ENCODE measurements around the gene PPP1R15B.

PPP1R15B gene

DNA sequence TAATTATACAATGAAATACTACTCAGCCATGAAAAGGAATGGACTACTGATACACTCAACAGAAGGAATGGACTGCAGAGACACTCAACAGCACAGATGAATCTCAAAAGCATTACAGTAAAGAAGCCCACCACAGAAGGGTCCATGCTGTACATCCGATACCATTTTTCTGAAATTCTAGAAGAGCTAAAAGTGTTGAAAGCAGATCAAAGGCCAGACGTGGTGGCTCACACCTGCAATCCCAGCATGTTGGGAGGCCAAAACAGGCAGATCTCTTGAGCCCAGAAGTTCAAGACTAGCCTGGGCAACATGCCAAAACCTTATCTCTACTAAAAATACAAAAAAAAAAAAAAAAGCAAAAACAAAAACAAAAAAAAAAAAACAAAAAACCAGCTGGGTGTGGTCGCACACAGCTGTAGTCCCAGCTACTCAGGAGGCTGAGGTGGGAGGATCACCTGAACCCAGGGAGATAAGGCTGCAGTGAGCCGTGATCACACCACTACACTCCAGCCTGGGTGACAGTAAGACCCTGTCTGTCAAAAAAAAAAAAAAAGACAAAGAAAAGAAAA, 15.5 kb downstream of the PPP1R15B start:
- DNase-seq, result no peak

DNA sequence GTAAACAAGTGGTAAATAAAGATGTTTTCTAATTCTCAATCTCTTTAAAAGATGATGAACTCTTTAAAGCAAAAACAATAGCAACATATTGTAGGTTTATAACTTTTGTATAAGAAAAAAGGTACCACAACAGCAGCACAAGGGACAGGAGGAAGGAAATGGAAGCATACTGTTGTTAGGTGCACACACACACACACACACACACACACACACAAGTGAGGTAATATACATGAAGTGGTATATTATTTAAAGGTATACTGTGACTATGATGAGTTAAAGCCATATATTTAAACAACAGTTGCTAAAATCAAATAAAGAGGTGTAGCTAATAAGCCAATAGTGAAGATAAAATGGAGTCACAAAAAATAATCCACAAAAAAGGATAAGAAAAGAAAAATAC, 20.0 kb downstream of the PPP1R15B start:
- DNase-seq, result no peak

- no peak for DNase-seq
Measured at GRCh38 chr1:204390751-204391466, 20.7 kb downstream of the PPP1R15B start.

DNA sequence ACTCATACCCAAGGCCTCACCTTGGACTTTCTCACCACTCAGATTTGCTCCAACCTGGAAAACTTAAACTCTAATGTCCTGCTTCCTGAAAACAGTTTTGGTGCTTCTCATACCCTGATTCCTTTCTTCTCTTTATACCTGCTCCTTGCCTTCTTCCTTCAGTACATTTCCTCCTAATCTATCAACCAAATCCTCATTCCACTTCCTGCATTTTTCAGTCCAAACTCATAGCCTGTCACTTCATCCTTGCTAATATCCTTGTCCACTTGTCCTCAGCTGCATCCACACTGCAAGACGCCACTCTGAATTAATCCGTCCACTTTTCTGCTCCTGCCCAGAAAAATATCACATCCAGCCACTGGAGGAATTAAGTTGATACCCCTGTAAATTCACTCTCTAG, 25.9 kb downstream of the PPP1R15B start:
- no peak for DNase-seq

GRCh38 chr1:204384636-204385352, 26.8 kb downstream of the PPP1R15B start:
- DNase-seq, result no peak

DNA sequence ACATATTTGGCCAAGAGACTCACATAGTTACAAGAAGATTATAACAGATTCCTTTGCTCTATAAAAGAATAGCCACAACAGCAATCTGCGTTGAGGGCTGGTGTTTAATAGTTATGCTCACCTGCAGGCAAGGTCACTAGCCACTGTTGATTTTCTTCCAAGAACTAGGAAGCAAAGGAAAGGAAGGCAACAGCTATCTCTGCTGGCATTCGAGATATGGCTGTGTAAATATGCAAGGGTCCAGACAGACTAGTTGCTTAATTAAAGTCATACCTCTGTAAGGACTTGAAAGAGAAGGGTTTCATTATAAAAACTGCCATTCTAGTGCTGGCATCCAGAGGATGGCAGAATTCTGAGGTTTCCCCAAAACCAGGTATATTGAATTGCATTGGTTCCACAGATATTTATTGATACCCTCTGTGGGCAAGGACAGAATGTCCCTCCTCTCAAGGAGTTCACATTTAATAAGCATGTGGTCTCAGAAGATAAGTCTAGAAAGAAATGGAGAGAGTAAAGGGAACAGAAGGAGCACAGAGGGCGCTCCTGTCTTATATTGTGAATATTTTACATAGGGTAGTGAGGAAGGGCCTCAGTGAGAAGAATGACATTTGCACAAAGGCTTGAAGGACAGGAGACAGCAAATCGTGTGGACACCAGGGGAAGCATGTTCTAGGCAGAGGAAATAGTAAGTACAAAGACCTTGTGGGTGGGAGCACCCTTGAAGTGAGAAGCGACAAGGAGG, 28.3 kb downstream of the PPP1R15B start:
- DNase-seq, result no peak

- DNase-seq, result no peak
Measured at GRCh38 chr1:204382714-204383083, 28.9 kb downstream of the PPP1R15B start.

- no peak for DNase-seq
Measured at GRCh38 chr1:204380293-204380831, 31.3 kb downstream of the PPP1R15B start.

DNA sequence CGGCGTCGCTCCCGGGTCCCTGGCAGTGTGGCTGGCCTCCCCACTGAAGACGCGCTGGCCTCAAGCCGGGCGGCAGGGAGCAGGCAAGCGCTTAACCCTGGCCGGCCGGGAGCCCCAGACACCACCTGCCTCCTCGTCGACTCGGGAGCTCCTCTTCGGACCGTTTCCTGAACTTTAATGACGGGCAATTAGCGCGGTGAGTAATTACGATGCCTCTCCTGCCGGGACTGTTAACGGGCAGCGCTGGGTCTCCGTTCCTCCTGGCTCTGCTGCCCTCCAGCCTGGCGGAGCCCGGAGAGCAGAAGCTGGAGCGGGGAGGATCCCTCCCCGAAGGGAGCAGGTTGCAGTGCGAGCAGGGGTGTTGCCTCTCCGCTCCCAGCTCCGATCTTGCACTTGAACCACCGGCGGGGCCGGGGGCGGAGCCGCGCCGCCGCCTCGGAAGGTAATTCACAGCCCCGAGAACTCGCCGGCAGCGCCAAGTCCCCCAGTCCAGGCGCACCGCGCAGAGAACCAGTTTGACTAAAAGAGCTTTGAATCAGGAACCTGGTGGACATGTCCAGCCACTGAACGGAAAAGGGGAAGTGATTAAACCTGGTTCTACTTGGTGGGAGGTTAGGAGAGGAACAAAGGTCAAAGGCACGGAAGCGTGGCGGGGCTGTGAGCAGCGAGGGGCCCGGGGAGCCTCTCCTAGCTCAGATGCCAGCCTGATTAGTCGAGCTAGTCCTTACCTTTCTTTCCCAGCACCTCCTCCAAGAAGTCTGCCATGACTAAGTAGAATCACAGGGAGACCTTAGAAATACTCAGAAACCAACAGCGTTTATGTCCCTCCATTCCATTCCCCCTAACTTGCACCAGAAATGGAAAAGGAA, 33.6 kb downstream of the PPP1R15B start:
- DNase-seq, result peak; percentile 43

GRCh38 chr1:204376919-204377799, 34.5 kb downstream of the PPP1R15B start:
- no peak for DNase-seq

DNA sequence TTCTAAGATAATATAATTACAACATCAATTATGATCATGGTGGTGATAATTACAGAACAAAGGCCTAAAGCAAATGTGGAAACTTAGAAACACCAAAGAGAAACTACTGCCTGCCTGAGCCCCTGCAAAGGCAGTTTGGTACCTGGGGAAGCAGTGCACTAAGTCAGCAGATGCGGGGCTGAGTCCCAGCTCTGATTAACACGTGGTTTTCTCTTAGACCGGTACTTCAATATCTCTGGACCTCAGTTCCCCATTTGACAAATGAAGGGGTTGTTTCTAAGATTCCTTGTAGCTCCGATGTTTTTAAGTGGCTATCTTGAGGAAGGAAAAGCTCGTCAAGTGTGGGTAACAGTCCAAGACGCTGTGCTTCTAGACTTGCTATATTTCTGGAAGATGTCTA, 35.2 kb downstream of the PPP1R15B start:
- DNase-seq, result no peak

GRCh38 chr1:204373911-204374310, 37.7 kb downstream of the PPP1R15B start:
- no peak for DNase-seq

- DNase-seq, result no peak
Measured at GRCh38 chr1:204370176-204370575, 41.4 kb downstream of the PPP1R15B start.

DNA sequence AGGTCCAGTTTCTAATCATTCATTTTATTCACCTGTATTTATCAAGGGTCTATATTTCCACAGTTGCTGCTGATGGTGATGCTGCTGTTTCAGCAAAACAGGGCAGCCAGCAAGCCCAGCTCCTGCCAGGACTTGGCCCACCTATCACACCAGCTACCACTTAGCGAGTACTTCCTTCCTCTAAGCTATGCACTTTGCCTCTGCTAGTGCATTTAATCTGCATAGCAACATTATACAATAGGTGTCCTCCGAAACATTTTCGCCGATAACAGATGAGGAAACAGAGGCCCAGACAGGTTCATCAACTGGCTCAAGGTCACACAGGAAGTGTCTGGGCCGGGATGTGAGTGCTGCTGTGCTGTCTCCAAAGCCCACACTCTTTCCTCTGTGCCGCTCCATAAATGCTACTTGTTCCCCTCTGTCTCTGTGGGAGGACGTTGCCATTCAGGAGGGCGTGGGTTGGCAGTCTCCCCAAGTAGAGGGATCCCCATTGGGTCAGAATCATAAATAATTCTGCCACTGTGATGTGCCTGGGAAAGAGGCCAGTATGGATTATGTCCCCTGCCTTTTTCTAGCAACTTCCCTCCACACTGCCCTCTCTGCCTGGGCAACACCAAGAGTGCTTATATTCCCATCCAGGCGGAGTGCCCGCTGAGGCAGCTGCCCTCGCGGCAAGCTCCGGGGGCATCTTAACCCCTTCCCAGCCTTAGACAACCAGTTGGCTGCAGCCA, 42.5 kb downstream of the PPP1R15B start:
- no peak for DNase-seq

DNA sequence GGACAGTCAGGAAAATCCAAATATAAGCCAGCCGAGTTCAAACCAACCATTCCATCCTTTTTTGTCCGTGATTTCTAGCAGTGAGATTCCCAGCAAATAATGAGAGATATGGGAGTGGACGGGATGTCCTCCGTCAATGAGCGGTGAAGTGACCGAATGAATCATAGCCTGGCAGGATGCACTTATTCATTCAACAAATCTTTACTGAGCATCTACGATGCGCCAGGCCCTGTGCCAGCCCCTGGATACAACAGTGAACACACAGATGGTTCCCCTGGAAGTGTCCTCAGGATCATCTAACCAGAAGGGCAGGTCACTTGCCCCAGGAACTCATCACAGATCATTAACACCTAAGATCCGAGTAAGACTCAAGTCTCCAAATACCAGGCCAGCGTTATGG, 43.7 kb downstream of the PPP1R15B start:
- no peak for DNase-seq

DNA sequence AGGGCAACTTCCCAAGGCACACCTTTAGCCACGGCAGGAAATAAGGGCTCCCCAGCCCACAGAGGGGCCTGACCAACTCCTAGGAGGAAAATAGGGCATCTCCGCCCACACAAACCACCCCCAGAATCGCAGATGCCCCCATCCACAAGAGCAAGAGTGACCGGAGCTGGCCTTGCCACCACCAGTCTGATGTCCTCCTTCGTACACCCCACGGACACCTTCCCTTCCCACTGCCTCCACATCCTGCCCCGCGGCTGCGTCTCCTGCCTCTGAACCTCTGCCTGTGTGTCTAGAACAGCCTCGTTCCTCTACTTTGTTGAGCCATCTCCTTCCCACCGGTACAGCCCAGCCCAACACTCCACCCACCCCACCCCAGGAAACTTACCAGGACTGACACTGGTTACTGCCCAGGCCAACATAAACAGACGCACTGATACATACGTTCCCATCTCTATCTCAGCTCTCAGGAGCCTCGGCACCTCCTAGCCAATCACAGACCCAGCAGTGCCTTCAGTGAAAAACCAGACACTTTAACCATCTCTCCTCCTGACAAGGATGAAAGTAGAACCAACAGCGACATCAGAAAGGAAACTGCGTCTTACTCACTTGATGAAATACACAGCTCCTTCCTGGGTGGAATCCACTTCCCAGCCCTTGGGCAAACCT, 44.3 kb downstream of the PPP1R15B start:
- DNase-seq, result no peak

- DNase-seq, result no peak
Measured at GRCh38 chr1:204366759-204367158, 44.9 kb downstream of the PPP1R15B start.

DNA sequence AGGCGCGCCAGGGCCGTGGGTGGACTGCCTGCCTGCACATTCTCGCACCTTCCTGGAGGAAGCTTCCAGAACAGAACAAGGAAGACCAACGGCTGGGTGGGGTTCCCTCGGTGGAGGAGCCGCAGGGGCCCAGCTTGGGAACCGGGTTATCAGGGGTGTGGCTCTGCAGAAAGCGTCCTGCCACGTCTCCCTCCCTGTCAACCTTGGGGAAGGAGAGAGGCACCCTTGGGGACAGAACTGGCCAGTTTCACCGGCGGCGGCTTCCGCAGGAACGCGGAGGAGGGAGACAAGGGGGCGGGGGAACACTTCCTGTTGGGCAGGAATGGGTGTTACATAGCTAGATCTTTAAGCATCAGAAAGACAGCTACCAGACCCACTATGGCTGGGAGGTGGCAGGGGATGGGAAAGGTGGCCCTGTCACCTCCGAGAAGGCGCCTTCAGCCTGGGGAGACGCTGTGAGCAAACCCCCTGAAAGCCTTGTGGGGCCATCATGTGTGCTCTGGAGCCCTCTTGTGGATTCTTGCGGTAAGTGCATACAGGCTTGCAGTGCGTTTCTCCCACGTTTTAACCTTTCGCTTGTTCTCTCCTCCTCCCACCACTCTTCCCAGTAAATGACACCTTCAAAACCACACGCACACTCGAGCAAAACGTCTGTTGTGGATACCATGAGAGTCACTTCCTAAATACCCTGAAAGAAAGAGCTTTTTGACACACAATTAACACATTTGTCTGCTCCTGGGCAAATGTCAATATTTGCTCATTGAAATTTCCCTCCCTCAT, 48.1 kb downstream of the PPP1R15B start:
- peak; percentile 57 for DNase-seq

- DNase-seq, result no peak
Measured at GRCh38 chr1:204362984-204363334, 48.7 kb downstream of the PPP1R15B start.
